ENCODE measurements around the gene TRIM65. TPM values are rescaled to one million over a fixed set of nuclear protein-coding genes. Genes with fewer than 3 reads are reported as not detected.
A peak's percentile ranks its signal among the peaks of the same experiment; 100 is the strongest.

TRIM65 gene
- total and polyA plus RNA-seq, 2 of the 13 experiments (the other 11 are each of a cell fraction or from before 2014, with no cell fraction given), result 10.3 to 22.4 TPM

GRCh38 chr17:75927286-75927922, 30.7 kb upstream of the TRIM65 start (continued):
- no peak for TF ChIP-seq HMGA1 (CRISPR knock-in tag; conservative IDR thresholded peaks at IDR 0.05)
- TF ChIP-seq ZNF598 (CRISPR knock-in tag; IDR thresholded peaks at IDR 0.05; ENCODE audit: borderline replicate concordance), result peak; percentile 78; the same call in 1 of the 2 replicates
- no peak for TF ChIP-seq ZBTB10 (CRISPR knock-in tag; IDR thresholded peaks at IDR 0.05; ENCODE audit: borderline replicate concordance)
- TF ChIP-seq POGZ (CRISPR knock-in tag; IDR thresholded peaks at IDR 0.05), result no peak
- TF ChIP-seq RARG (CRISPR knock-in tag; IDR thresholded peaks at IDR 0.05; ENCODE audit: low read depth), result no peak
- no peak for TF ChIP-seq ZBTB44 (CRISPR knock-in tag; IDR thresholded peaks at IDR 0.05)
- no peak for TF ChIP-seq PLSCR1 (CRISPR knock-in tag; IDR thresholded peaks at IDR 0.05; ENCODE audit: borderline replicate concordance)
- no peak for TF ChIP-seq CEBPZ (IDR thresholded peaks at IDR 0.05; ENCODE audit: low read length)
- TF ChIP-seq ZNF383 (CRISPR knock-in tag; IDR thresholded peaks at IDR 0.05; ENCODE audit: borderline replicate concordance), result no peak
- TF ChIP-seq MLXIP (CRISPR knock-in tag; IDR thresholded peaks at IDR 0.05; ENCODE audit: borderline replicate concordance), result no peak

Measured in HepG2 (cell line).